Stomach (tissue), 9 donors: ENCODE data around the gene KIF6. TPM values are rescaled to one million over a fixed set of nuclear protein-coding genes. Genes with fewer than 3 reads are reported as not detected.

Source experiments
- DNase-seq, 2 donors: peaks; one replicate each; pipeline versions ENCODE4 v3.0.0 to v3.0.0-alpha.2; 2013 to 2019
- H3K27ac ChIP-seq, 5 donors: fragments of 200-600 bp in 4 of 5; sonication (generic) in 4 of 5; one replicate each; pipeline ENCODE4 v1.5.1; 2013 to 2019; ENCODE audit warnings: mild to moderate bottlenecking in 1 of 5, moderate library complexity in 1 of 5
- H3K27me3 ChIP-seq, 3 donors: fragments of 200-600 bp; sonication (generic); one replicate each; pipeline ENCODE4 v1.5.1; 2017 to 2019; ENCODE audit warnings: mixed run types in 1 of 3
- H3K36me3 ChIP-seq, 4 donors: fragments of 200-600 bp; sonication (generic); 1 replicate in 3 of 4; 2 replicates in 1 of 4; pipeline ENCODE4 v1.5.1; 2016 to 2019
- H3K4me1 ChIP-seq, 4 donors: fragments of 200-600 bp; sonication (generic); one replicate each; pipeline ENCODE4 v1.5.1; 2016 to 2019
- H3K4me3 ChIP-seq, 4 donors: fragments of 200-600 bp; sonication (generic) in 3 of 4; one replicate each; pipeline ENCODE4 v1.5.1; 2016 to 2019; ENCODE audit warnings: mild to moderate bottlenecking in 1 of 4
- H3K9me3 ChIP-seq, 4 donors: fragments of 200-600 bp; sonication (generic); one replicate each; pipeline ENCODE4 v1.5.1; 2016 to 2019
- EP300 ChIP-seq: sonication (generic); formaldehyde crosslinking; IDR thresholded peaks from one replicate; pipeline ENCODE4 v1.6.1; 2017; ENCODE audit warnings: antibody characterized with exemption
- POLR2A ChIP-seq, 4 donors: fragments of 450-650 bp; IDR thresholded peaks; one replicate each; pipeline ENCODE4 v1.6.1; 2016; ENCODE audit warnings: antibody characterized with exemption in 4 of 4, control low read depth in 2 of 4, mild to moderate bottlenecking in 1 of 4, moderate library complexity in 1 of 4
- POLR2AphosphoS5 ChIP-seq, 3 donors: sonication (generic); formaldehyde crosslinking; IDR thresholded peaks; one replicate each; pipeline ENCODE4 v1.6.1; 2016; ENCODE audit warnings: antibody characterized with exemption in 3 of 3
- WGBS, 5 donors: extraction: QIAGEN DNeasy Blood & Tissue Kit in 3 of 5; methylation state at CpG; one replicate each; pipeline versions ENCODE4 v1.1.5 to v1.1.7; 2013 to 2018; 5-methylcytosine and 5-hydroxymethylcytosine counted together
- intact Hi-C: fragments of 100-400 bp; cut with DNase I; formaldehyde crosslinking; loops from one replicate; pipeline ENCODE4 v1.15.1; 2023; ENCODE audit warnings: low total_unique reads
- polyA plus RNA-seq, 3 donors: library from polyadenylated mRNA; stranded (reverse); fragments of 200-250 nt; gene quantifications; one replicate each; pipeline ENCODE4 v1.2.3, GENCODE V29; 2013
- total RNA-seq, 5 donors: library from RNA; depleted of rRNA; stranded (reverse); fragments of >200 nt; gene quantifications; one replicate each; pipeline versions ENCODE4 v1.1.0 to v1.2.3, GENCODE V29; 2014 to 2016
- TF ChIP-seq, protein P1 (sequence below), 7 experiments: fragments of 450-650 bp in 4 of 7; fragments of 200-600 bp in 3 of 7; sonication (generic) in 3 of 7; IDR thresholded peaks; one replicate each; pipeline ENCODE4 v1.5.1; 2016 to 2019; ENCODE audit warnings: antibody characterized with exemption in 7 of 7, control low read depth in 2 of 7, mild to moderate bottlenecking in 1 of 7
- donor health status: healthy with polysubstance abuse.
- donor health status: Bipolar disorder and iron deficiency.
- donor health status: healthy.

The KIF6 gene
- total and polyA plus RNA-seq, 8 donors = 0.25 to 9.8 (median 0.37) TPM; not detected in 3

- no peaks in the 10 kb centered on the region for H3K27me3 ChIP-seq
- H3K9me3 ChIP-seq = no peaks in the 10 kb centered on the region
- no peaks in the 10 kb centered on the region for H3K36me3 ChIP-seq
- DNase-seq = no peak
- intact Hi-C loops = no loop called here
- WGBS, 5 donors = 57 to 89% (median 81%) methylated on average over 1 of the region's 1 CpG
- TF ChIP-seq POLR2AphosphoS5 (IDR thresholded peaks at IDR 0.05) (no peak), POLR2A (IDR thresholded peaks at IDR 0.05) (no peak), EP300 (no peak)
- H3K4me3 ChIP-seq = no peak overlapping the region
- H3K4me1 ChIP-seq = peaks cover 0 to 15% (median 7%) of the 10 kb centered on the region in 4 donors
- H3K27ac ChIP-seq = peak overlapping the region in 1 of 5 donors; percentile 21
Observed at GRCh38 chr6:39543950-39544349, 181.3 kb downstream of the KIF6 start.

GRCh38 chr6:39543095-39543494 is 182.1 kb downstream of the KIF6 start:
- no peak overlapping the region for H3K4me3 ChIP-seq
- no peaks in the 10 kb centered on the region for H3K36me3 ChIP-seq
- WGBS, 5 donors = 30 to 62% (median 48%) methylated on average over 2 of the region's 2 CpGs
- intact Hi-C loops = no loop called here
- peaks cover 0 to 15% (median 7%) of the 10 kb centered on the region in 4 donors for H3K4me1 ChIP-seq
- H3K27me3 ChIP-seq = no peaks in the 10 kb centered on the region
- H3K9me3 ChIP-seq = no peaks in the 10 kb centered on the region
- H3K27ac ChIP-seq = peak overlapping the region in 1 of 5 donors; percentile 41
- peak in 1 of 2 donors; percentile 51 for DNase-seq
- TF ChIP-seq POLR2AphosphoS5 (IDR thresholded peaks at IDR 0.05) = peak in 2 of 3 donors; percentile 54 to 59
- TF ChIP-seq, protein P1, sequence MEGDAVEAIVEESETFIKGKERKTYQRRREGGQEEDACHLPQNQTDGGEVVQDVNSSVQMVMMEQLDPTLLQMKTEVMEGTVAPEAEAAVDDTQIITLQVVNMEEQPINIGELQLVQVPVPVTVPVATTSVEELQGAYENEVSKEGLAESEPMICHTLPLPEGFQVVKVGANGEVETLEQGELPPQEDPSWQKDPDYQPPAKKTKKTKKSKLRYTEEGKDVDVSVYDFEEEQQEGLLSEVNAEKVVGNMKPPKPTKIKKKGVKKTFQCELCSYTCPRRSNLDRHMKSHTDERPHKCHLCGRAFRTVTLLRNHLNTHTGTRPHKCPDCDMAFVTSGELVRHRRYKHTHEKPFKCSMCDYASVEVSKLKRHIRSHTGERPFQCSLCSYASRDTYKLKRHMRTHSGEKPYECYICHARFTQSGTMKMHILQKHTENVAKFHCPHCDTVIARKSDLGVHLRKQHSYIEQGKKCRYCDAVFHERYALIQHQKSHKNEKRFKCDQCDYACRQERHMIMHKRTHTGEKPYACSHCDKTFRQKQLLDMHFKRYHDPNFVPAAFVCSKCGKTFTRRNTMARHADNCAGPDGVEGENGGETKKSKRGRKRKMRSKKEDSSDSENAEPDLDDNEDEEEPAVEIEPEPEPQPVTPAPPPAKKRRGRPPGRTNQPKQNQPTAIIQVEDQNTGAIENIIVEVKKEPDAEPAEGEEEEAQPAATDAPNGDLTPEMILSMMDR (IDR thresholded peaks at IDR 0.05) = no peak
- TF ChIP-seq POLR2A (IDR thresholded peaks at IDR 0.05) = no peak
- TF ChIP-seq EP300 = no peak

DNA sequence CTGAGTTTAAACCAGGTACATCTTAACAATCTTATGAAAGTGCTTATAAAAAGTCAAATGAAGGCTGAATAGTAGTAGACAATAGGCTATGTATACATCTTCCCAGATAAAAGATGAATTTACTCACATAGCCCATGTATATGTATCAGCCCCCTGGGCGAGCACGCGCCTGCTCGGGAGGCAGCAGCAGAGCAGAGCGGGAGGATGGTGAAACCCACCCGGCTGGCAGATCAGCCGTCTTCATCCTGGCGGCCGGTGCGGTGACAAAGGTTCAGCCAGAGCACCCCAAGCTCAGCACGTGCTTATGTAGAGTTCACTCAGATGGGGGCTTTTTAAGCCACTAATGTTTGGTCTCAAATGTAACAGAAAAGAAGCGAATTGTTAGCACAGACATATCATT is 184.8 kb downstream of the KIF6 start:
- intact Hi-C loops = no loop called here
- Histone ChIP-seq H3K27ac (no peak overlapping the region), H3K27me3 (no peaks in the 10 kb centered on the region), H3K4me1 (peaks cover 0 to 15% (median 7%) of the 10 kb centered on the region in 4 donors), H3K4me3 (no peak overlapping the region), H3K36me3 (no peaks in the 10 kb centered on the region), H3K9me3 (no peaks in the 10 kb centered on the region)
- WGBS, 5 donors = 89 to 95% (median 92%) methylated on average over 12 of the region's 12 CpGs
- DNase-seq = no peak
- TF ChIP-seq POLR2A (IDR thresholded peaks at IDR 0.05) (no peak), EP300 (no peak), POLR2AphosphoS5 (IDR thresholded peaks at IDR 0.05) (no peak)
- TF ChIP-seq, protein P1 (IDR thresholded peaks at IDR 0.05) = no peak

DNA sequence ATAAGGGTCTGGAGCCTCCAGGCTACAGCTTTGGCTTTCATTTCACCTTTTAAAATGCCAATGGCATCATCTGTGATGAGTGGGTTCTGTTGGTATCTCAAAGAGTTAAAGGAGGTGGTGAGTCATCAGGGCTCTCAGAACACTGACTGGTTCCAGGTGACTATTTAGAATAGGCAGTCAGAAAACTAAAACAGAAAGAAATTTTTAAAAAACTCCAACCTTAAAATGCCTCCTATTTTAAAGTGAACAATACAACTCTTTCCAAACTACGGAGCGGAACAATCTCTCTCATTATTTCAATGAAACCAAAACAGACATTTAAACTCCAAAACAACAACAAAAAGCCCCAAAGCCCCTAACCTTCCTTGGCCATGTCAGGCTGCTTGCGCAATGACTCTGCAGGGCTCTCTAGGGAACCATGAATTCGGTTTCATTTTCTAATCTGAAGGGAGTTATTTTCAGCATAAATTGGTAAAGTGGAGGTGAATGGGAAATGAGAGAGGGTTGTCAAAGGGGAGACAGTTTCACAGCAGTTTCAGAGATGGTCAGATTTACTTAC is 194.9 kb downstream of the KIF6 start:
- H3K27me3 ChIP-seq = no peaks in the 10 kb centered on the region
- no peaks in the 10 kb centered on the region for H3K9me3 ChIP-seq
- DNase-seq = peak in 1 of 2 donors; percentile 24
- peak overlapping the region in 1 of 4 donors; percentile 9 for H3K4me3 ChIP-seq
- peak overlapping the region in 1 of 5 donors; percentile 29 for H3K27ac ChIP-seq
- 51 to 72% (median 59%) methylated on average over 4 of the region's 4 CpGs for WGBS, 5 donors
- intact Hi-C loops = no loop called here
- peaks cover 0 to 8% (median 0%) of the 10 kb centered on the region in 4 donors for H3K4me1 ChIP-seq
- no peaks in the 10 kb centered on the region for H3K36me3 ChIP-seq
- TF ChIP-seq POLR2A (IDR thresholded peaks at IDR 0.05) (no peak), POLR2AphosphoS5 (IDR thresholded peaks at IDR 0.05) (peak in 1 of 3 donors; percentile 32)
- TF ChIP-seq, protein P1 (IDR thresholded peaks at IDR 0.05) = no peak
